GM11168 (cell line): ENCODE results near the gene MTA3.
"Not testable (repeated sequence)": the region's sequence is repeated elsewhere in the genome, so short reads cannot be mapped to it uniquely, and the experiment has no call there.

ENCODE experiments used
- in situ Hi-C: fragments of 300-500 bp; cut with MboI; formaldehyde crosslinking; loops from one replicate; pipeline ENCODE4 v1.12.0; 2022; ENCODE audit warnings: low sequenced_read_pairs; ENCODE audit not compliant: unreplicated experiment

MTA3 gene

GRCh38 chr2:42566837-42567321, 1.6 kb upstream of the MTA3 start:
- in situ Hi-C loops = no loop called here

GRCh38 chr2:42567364-42567763, 1.1 kb upstream of the MTA3 start:
- in situ Hi-C loops = no loop called here

DNA sequence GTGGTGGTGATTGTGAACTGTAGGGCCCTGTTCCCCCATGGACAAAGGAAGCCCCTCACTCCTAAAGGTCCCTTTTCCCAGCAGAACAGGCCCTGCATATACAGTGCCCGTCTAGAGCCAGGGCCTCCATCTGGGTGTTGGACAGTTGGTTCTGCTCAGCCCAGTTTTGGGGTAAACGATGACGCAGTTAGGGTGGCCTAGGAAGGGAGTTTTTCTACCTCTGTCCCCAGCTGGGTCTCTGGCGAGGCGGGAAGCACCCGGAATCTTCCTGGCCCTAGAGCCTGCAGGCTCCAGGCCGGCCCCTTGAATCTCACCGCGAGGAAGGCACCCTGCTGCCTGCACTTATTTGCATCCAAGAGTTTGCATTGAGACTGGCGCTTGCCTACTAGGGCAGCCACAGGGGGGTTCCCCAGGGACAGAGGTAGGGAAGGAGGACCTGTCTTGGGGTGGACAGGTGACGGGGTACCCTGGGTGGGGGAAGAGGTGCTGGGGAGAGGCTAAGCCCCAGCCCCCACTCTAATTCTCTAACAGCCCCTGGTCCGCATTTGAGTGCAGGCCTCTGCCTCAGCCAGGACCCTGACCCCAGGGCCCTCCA, 529 bp upstream of the MTA3 start:
- in situ Hi-C loops = no loop called here

GRCh38 chr2:42569116-42569711, 782 bp downstream of the MTA3 start:
- in situ Hi-C loops = no loop called here

DNA sequence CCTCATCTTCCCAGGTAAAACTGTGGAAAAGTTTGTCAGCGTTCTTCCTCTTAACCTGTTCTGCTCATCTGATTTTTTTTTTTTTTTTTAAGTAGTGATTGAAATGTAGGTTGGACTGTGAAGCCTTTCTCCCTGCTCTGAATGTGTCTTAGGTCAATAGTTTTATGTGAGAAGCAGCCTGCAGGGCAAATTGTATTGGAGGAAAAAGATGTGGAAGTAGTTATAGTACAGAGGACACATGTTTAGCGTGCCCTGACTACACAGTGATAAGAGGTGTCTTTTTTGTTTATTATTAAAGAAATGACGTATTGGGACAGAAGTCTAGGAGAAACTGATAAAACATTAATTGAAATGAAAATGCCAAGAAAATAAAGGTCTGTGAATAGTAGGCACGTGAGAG, 1.5 kb downstream of the MTA3 start:
- in situ Hi-C loops = no loop called here

DNA sequence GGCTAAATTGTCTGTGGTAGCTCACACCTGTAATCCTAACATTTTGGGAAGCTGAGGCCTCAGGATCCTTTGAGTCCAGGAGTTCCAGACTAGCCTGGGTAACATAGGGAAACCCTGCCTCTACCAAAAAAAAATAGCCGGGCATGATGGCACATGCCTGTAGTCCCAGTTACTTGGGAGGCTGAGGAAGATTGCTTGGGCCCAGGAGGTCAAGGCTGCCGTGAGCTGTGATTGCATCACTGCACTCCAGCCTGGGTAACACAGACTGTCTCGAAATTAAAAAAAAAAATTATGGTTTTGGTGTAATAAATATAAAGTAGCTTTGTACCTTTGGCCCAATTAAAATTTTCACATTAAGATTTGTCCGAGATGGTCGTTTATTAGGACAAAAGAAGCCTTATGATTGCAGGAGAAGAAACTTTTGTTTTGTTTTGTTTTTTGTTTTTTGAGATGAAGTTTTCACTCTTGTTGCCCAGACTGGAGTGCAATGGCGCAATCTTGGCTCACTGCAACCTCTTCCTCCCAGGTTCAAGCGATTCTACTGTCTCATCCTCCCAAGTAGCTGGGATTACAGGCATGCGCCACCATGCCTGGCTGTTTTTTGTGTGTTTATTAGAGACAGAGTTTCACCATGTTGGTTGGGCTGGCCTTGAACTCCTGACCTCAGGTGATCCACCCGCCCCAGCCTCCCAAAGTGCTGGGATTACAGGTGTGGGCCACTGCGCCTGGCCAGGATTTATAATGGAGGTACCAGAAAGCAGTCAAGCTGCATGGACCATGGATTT, 4.1 kb downstream of the MTA3 start:
- in situ Hi-C loops = no loop called here

DNA sequence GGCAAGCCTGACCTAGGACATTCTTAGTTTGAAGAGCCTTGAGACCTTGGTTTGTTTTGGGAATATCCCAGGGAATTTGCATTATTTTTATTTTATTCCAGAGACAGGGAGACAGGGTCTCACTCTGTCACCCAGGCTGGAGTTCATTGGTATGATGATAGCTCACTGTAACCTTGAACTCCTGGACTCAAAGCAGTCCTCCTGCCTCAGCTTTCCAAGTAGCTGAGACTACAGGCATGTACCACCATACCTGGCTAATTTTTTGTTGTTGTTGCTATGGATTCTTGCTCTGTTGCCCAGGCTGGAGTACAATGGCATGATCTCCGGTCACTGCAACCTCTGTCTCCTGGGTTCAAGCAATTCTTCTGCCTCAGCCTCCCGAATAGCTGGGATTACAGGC, 4.8 kb downstream of the MTA3 start:
- in situ Hi-C loops = no loop called here

GRCh38 chr2:42575458-42576064, 7.1 kb downstream of the MTA3 start:
- in situ Hi-C loops = no loop called here

DNA sequence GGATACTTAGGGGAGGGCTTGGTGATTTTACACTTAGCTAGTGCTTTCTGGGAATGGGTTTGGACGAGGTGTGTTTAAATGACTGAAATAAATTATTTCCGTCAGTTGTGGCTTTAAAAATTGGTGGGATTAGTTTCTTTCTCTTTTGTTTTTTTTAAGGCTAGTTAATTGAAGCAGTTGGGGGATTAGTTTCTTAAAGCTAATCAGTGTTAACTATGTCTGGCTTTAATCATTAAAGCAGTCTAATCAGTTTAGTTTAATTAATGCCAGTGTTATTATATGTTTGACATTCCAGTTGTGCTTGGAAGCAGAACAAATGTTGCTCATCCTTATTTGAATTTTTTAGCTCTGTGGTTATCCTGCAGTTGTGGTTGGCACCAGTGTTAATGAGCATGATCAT, 10.2 kb downstream of the MTA3 start:
- in situ Hi-C loops = no loop called here

GRCh38 chr2:42581257-42581656, 12.8 kb downstream of the MTA3 start:
- in situ Hi-C loops = no loop called here

DNA sequence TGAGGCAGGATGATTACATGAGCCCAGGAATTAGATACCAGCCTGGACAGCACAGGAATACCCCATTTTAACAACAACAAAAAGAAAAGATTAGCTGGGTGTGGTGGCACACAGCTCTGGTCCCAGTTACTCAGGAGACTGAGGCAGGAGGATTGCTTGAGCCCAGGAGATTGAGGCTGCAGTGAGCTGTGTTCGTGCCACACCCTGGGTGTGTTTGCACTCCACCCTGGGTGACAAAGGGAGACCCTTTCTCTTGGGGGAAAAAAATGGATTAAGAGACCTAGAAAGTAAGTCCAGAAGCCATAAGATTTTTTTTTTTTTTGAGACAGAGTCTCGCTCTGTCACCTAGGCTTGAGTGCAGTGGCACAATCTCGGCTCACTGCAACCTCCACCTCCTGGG, 16.2 kb downstream of the MTA3 start:
- in situ Hi-C loops = not testable (repeated sequence)

GRCh38 chr2:42585779-42586178, 17.3 kb downstream of the MTA3 start:
- in situ Hi-C loops = no loop called here

DNA sequence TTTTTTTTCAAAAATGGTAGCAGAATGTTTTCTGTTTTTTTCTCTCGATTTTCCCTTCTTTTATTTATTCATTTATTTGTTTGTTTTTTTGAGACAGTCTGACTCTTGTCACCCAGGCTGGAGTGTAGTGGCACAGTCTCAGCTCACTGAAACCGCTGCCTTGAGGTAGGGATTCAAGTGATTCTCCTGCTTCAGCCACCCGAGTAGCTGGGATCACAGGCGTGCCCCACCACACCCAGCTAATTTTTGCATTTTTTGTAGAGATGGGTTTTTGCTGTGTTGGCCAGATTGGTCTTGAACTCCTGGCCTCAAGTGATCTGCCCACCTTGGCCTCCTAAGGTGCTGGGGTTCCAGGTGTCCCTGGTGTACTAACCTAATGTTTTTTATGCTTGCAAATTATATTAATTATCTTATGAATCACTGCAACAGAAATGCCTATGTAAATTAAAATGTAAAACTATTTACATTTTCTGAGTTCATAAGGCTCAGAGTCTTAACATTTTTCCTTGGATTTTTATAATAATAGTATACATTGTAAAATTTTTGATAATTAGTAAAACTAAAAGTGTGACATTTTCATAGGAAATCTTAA, 19.2 kb downstream of the MTA3 start:
- in situ Hi-C loops = no loop called here

DNA sequence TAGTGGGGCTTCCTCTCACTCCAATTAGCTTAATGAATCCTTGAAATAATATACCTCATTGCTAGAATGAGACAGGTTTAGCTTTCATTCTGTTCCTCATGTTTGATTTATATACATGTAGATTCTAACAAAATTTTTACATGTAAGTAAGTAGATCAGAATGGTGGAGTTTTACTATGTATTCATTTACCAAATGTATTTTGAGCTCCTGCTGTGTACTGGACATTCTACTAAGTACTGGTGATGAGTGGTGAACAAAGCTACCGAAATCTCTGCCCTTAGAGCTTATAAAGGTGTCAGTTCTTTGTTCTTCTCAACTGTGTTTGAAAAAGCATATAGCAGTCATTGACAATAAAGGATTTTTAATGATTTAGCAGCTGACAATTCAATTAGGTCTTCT, 19.7 kb downstream of the MTA3 start:
- in situ Hi-C loops = no loop called here

DNA sequence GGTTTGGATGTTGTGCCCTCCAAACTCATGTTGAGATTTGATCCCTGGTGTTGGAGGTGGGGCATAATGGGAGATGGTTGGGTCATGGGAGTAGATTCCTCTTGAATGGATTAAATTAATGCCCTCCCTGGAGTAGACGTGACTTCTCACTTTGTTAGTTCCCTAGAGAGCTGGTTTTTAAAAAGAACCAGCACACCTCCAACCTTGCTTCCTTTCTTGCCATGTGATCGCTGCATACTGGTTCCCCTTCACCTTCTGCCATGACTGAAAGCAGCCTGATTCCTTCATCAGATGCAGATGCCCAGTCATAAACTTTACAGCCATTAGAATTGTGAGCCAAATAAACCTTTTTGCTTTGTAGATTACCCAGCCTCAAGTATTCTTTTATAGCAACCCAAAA, 21.7 kb downstream of the MTA3 start:
- in situ Hi-C loops = no loop called here

GRCh38 chr2:42593282-42593681, 24.9 kb downstream of the MTA3 start:
- in situ Hi-C loops = no loop called here

GRCh38 chr2:42598656-42599055, 30.2 kb downstream of the MTA3 start:
- in situ Hi-C loops = no loop called here

DNA sequence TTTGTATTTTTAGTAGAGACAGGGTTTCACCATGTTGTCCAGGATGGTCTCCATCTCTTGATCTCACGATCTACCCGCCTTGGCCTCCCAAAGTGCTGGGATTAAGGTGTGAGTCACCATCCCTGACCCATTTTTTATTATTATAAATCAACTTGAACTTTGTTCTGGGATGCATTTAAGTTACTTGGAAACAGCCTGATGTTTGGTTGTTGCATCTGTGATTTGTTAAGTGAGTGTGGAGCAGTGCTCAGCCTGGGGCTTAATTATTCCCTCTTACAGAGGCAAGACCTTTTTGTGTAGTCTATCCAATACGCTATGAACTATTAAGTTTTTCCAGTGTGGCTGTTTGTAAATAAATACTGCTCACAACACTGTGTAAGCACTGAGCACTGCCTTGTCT, 32.6 kb downstream of the MTA3 start:
- in situ Hi-C loops = no loop called here

- in situ Hi-C loops = no loop called here
Observed at GRCh38 chr2:42602218-42602875, 33.9 kb downstream of the MTA3 start.

DNA sequence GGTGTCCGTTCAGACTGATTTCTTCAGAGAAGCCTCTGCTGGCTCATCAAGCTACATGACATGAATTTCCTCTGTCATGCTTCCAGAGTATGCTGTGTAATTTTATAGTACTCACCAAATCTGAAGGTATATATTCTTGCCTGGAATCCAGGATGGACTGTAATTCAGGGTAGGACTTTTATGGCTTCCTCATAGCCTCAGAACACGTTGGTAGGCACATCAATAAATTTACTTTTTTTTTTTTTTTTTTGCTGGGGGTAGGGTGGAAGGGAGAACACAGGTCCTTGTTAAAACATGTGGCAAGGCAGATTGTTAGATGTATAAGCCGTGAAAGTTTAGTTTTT, 34.4 kb downstream of the MTA3 start:
- in situ Hi-C loops = no loop called here
